Measurements from ENCODE around the gene ST3GAL3. TPM values are rescaled to one million over a fixed set of nuclear protein-coding genes. Genes with fewer than 3 reads are reported as not detected.

The ST3GAL3 gene
- total RNA-seq, 1 experiment from 2014 or later: 26.8 TPM

DNA sequence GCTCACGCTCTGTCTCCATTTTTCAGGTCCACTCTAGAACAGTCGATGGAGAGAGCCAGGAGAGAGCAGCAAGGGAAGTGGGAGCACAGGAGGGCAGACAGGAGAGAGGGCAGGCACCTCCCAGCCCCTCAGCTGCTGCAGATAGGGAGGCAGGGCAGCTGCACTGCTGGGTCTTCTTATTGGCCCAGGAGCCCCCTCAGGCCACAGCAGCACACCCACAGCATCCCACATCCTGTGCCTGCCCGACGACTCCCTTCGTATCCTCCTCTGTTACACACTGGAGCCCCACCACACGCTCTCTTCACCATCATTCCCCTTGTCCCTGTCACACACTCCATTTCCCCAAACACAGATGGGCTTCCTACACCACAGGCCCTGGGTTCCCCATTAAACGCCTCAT, 212.6 kb downstream of the ST3GAL3 start:
- DNase-seq (ENCODE audit: low spot score): no peak
- POLR2A ChIA-PET (ENCODE audit: low non-redundant PET): no interaction called here
- Histone ChIP-seq H3K4me1 (ENCODE audit: insufficient read depth, low read length, poor library complexity, severe bottlenecking) (peaks cover 6% of the 10 kb centered on the region), H3K36me3 (ENCODE audit: insufficient read depth, low read length, poor library complexity, severe bottlenecking) (no peaks in the 10 kb centered on the region), H3K4me3 (ENCODE audit: low read depth, low read length, poor library complexity, severe bottlenecking) (no peak overlapping the region), H3K27ac (ENCODE audit: low read depth, low read length, poor library complexity, severe bottlenecking) (no peak overlapping the region), H3K9me3 (ENCODE audit: low read depth, low read length, poor library complexity, severe bottlenecking) (no peaks in the 10 kb centered on the region), H3K27me3 (replicated peaks; ENCODE audit: insufficient read depth, low read depth, low read length, poor library complexity) (no peaks in the 10 kb centered on the region)
- TF ChIP-seq, protein P1, sequence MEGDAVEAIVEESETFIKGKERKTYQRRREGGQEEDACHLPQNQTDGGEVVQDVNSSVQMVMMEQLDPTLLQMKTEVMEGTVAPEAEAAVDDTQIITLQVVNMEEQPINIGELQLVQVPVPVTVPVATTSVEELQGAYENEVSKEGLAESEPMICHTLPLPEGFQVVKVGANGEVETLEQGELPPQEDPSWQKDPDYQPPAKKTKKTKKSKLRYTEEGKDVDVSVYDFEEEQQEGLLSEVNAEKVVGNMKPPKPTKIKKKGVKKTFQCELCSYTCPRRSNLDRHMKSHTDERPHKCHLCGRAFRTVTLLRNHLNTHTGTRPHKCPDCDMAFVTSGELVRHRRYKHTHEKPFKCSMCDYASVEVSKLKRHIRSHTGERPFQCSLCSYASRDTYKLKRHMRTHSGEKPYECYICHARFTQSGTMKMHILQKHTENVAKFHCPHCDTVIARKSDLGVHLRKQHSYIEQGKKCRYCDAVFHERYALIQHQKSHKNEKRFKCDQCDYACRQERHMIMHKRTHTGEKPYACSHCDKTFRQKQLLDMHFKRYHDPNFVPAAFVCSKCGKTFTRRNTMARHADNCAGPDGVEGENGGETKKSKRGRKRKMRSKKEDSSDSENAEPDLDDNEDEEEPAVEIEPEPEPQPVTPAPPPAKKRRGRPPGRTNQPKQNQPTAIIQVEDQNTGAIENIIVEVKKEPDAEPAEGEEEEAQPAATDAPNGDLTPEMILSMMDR (conservative IDR thresholded peaks at IDR 0.05; ENCODE audit: low read depth, low read length): no peak
- TF ChIP-seq EZH2 (IDR thresholded peaks at IDR 0.05; ENCODE audit: borderline replicate concordance, low read depth, low read length, poor library complexity, severe bottlenecking): no peak
- BruUV-seq (replicated peaks): no TSS peak
- intact Hi-C loops (cut with micrococcal nuclease; ENCODE audit: unreplicated experiment): no loop called here
- CTCF ChIA-PET: no interaction called here

DNA sequence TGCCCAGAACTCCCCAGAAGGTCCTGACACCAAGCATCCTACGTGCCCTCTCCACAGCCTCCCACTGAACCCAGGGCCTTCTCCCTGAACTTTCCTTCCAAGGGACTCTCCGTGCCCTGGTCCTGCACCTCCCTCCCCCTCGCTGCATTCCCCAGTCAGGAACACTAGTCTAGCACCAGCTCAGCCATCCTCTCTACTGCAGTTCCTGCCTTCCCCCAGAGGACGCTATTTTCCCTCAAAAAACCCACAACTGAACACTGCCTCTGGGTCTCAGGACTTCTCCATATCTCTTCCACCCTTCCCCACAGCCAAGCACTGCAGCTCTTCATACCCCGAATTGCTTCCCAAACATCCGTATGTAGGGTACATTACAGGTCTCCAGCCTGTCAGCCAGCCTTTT, 213.7 kb downstream of the ST3GAL3 start:
- Histone ChIP-seq H3K4me1 (ENCODE audit: insufficient read depth, low read length, poor library complexity, severe bottlenecking) (no peaks in the 10 kb centered on the region), H3K27me3 (replicated peaks; ENCODE audit: insufficient read depth, low read depth, low read length, poor library complexity) (no peaks in the 10 kb centered on the region), H3K4me3 (ENCODE audit: low read depth, low read length, poor library complexity, severe bottlenecking) (no peak overlapping the region), H3K36me3 (ENCODE audit: insufficient read depth, low read length, poor library complexity, severe bottlenecking) (no peaks in the 10 kb centered on the region), H3K9me3 (ENCODE audit: low read depth, low read length, poor library complexity, severe bottlenecking) (no peaks in the 10 kb centered on the region), H3K27ac (ENCODE audit: low read depth, low read length, poor library complexity, severe bottlenecking) (no peak overlapping the region)
- POLR2A ChIA-PET (ENCODE audit: low non-redundant PET): no interaction called here
- TF ChIP-seq, protein P1 (conservative IDR thresholded peaks at IDR 0.05; ENCODE audit: low read depth, low read length): no peak
- no peak for TF ChIP-seq EZH2 (IDR thresholded peaks at IDR 0.05; ENCODE audit: borderline replicate concordance, low read depth, low read length, poor library complexity, severe bottlenecking)
- intact Hi-C loops (cut with micrococcal nuclease; ENCODE audit: unreplicated experiment): no loop called here
- no TSS peak for BruUV-seq (replicated peaks)
- DNase-seq (ENCODE audit: low spot score): no peak
- CTCF ChIA-PET: no interaction called here

DNA sequence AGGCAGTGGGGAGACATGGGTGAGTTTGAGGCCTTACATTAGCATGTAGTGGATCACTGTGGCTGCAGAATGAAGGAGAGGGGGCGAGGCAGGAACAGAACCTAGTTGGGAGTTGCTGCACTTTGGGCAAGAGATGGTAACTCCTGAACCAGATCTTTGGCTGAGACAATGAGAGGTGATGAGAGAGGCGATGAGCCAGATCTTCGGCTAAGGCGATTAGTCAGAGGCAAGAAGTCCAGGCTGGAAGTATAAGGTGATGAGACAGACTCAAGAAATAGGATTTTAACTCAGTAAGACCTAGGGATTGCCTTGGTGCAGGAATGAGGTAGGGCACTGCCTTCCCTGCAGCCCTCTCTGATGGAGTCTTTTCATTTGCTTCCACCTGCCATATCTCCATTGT, 217.2 kb downstream of the ST3GAL3 start:
- no peaks in the 10 kb centered on the region for H3K36me3 ChIP-seq (ENCODE audit: insufficient read depth, low read length, poor library complexity, severe bottlenecking)
- POLR2A ChIA-PET (ENCODE audit: low non-redundant PET): interaction anchor here (0.6 kb wide), 1 partner anchor 56 kb away, joined by 3 read pairs; no protein-coding TSS in a partner anchor
- H3K4me1 ChIP-seq (ENCODE audit: insufficient read depth, low read length, poor library complexity, severe bottlenecking): no peaks in the 10 kb centered on the region
- DNase-seq (ENCODE audit: low spot score): no peak
- TF ChIP-seq, protein P1 (conservative IDR thresholded peaks at IDR 0.05; ENCODE audit: low read depth, low read length): no peak
- TF ChIP-seq EZH2 (IDR thresholded peaks at IDR 0.05; ENCODE audit: borderline replicate concordance, low read depth, low read length, poor library complexity, severe bottlenecking): no peak
- intact Hi-C loops (cut with micrococcal nuclease; ENCODE audit: unreplicated experiment): no loop called here
- H3K27me3 ChIP-seq (replicated peaks; ENCODE audit: insufficient read depth, low read depth, low read length, poor library complexity): no peaks in the 10 kb centered on the region
- CTCF ChIA-PET: no interaction called here
- no peak overlapping the region for H3K4me3 ChIP-seq (ENCODE audit: low read depth, low read length, poor library complexity, severe bottlenecking)
- no TSS peak for BruUV-seq (replicated peaks)
- H3K9me3 ChIP-seq (ENCODE audit: low read depth, low read length, poor library complexity, severe bottlenecking): no peaks in the 10 kb centered on the region
- H3K27ac ChIP-seq (ENCODE audit: low read depth, low read length, poor library complexity, severe bottlenecking): no peak overlapping the region

Measured in A673 (cell line).